A549 (cell line): ENCODE measurements around the gene FOXB2. TPM values are rescaled to one million over a fixed set of nuclear protein-coding genes. Genes with fewer than 3 reads are reported as not detected.

Experiments used
- ATAC-seq, 2 experiments: fragments of 200-7000 bp in 1 of 2; fragments of >200 bp in 1 of 2; cut with Nextera tagmentation in 1 of 2; cut with Tn5 transposase in 1 of 2; 3 replicates each; pipeline versions ENCODE4 v1.8.0 to v1.9.1; 2018 to 2020; ENCODE audit warnings: mild to moderate bottlenecking in 1 of 2, moderate library complexity in 1 of 2
- CTCF ChIA-PET: fragments of 300-600 bp; sonication (Branson Sonifier 250); formaldehyde crosslinking; extraction: SDS; loops from one replicate; lab custom pipeline; 2021; ENCODE audit warnings: antibody characterized with exemption, inconsistent platforms; lab: Yijun Ruan, JAX
- POLR2A ChIA-PET: fragments of 350-600 bp; formaldehyde crosslinking; extraction: SDS; loops from one replicate; lab custom pipeline; 2021; ENCODE audit warnings: antibody characterized with exemption, inconsistent platforms; lab: Yijun Ruan, JAX
- DNase-seq, 2 experiments: peaks; one replicate each; pipeline versions ENCODE4 v3.0.0 to v3.0.0-alpha.2; 2011 to 2016; ENCODE audit warnings: low read depth in 1 of 2, low spot score in 1 of 2
- FAIRE-seq: peaks from 2 replicates; lab custom pipeline; 2011; peaks lifted over from hg19 to GRCh38; lab: Jason Lieb, UNC
- H3K27ac ChIP-seq, 2 experiments: fragments of >200 bp; sonication (Bioruptor Twin); formaldehyde crosslinking; 3 replicates each; pipeline ENCODE4 v1.5.1; 2016 to 2017
- H3K4me1 ChIP-seq: fragments of >200 bp; sonication (Bioruptor Twin); formaldehyde crosslinking; 3 replicates; pipeline ENCODE4 v1.6.1; 2016
- H3K4me2 ChIP-seq: fragments of >200 bp; sonication (Bioruptor Twin); formaldehyde crosslinking; 3 replicates; pipeline ENCODE4 v1.6.1; 2016
- H3K4me3 ChIP-seq: fragments of >200 bp; sonication (Bioruptor Twin); formaldehyde crosslinking; 3 replicates; pipeline ENCODE4 v1.5.1; 2016
- H3K9me3 ChIP-seq: fragments of >200 bp; sonication (Bioruptor Twin); formaldehyde crosslinking; 3 replicates; pipeline ENCODE4 v1.6.1; 2016
- ATOH8 ChIP-seq: fragments of 250-450 bp; sonication (Bioruptor Pico); IDR thresholded peaks from 2 replicates; pipeline ENCODE4 v1.5.0; 2020; ENCODE audit warnings: low read depth, mild to moderate bottlenecking, moderate library complexity
- BCL3 ChIP-seq: fragments of >200 bp; sonication (Bioruptor Twin); formaldehyde crosslinking; IDR thresholded peaks from 3 replicates; pipeline ENCODE4 v1.6.1; 2016
- BHLHE40 ChIP-seq: IDR thresholded peaks from 2 replicates; pipeline ENCODE4 v1.6.1; 2012; ENCODE audit warnings: low read depth, low read length, inconsistent platforms
- CBX2 ChIP-seq: fragments of 200-600 bp; sonication (generic); IDR thresholded peaks from 2 replicates; pipeline ENCODE4 v1.6.1; 2016; ENCODE audit warnings: low read depth, mild to moderate bottlenecking, borderline replicate concordance
- CBX8 ChIP-seq: fragments of 200-600 bp; sonication (generic); IDR thresholded peaks from 2 replicates; pipeline ENCODE4 v1.6.1; 2016
- CEBPB ChIP-seq, 2 experiments: fragments of >200 bp in 1 of 2; sonication (Bioruptor Twin) in 1 of 2; formaldehyde crosslinking in 1 of 2; IDR thresholded peaks; 2 replicates each; pipeline ENCODE4 v1.6.1; 2012 to 2016
- CHD2 ChIP-seq: fragments of 150-350 bp; IDR thresholded peaks from 2 replicates; pipeline ENCODE4 v1.6.1; 2014; ENCODE audit warnings: low read length; ENCODE audit not compliant: partially characterized antibody
- CTCF ChIP-seq: fragments of >200 bp; sonication (Bioruptor Twin); formaldehyde crosslinking; IDR thresholded peaks from 3 replicates; pipeline ENCODE4 v1.5.1; 2016
- EHF ChIP-seq: fragments of 250-450 bp; sonication (Bioruptor Pico); IDR thresholded peaks from 2 replicates; pipeline ENCODE4 v1.5.0; 2020; ENCODE audit warnings: mild to moderate bottlenecking
- EHMT2 ChIP-seq: fragments of 200-600 bp; sonication (generic); IDR thresholded peaks from 2 replicates; pipeline ENCODE4 v1.6.1; 2016; ENCODE audit warnings: antibody characterized with exemption, low read depth, mild to moderate bottlenecking, moderate library complexity
- FOXS1 ChIP-seq: fragments of 250-450 bp; sonication (Bioruptor Pico); IDR thresholded peaks from 2 replicates; pipeline ENCODE4 v1.5.0; 2020; ENCODE audit warnings: mild to moderate bottlenecking, moderate library complexity
- GATA3 ChIP-seq: IDR thresholded peaks from 2 replicates; pipeline ENCODE4 v1.6.1; 2012; ENCODE audit warnings: borderline replicate concordance
- HDAC2 ChIP-seq: fragments of 200-600 bp; sonication (generic); IDR thresholded peaks from 2 replicates; pipeline ENCODE4 v1.6.1; 2016
- HES2 ChIP-seq: fragments of >200 bp; sonication (Bioruptor Twin); formaldehyde crosslinking; IDR thresholded peaks from 2 replicates; pipeline ENCODE4 v1.6.1; 2016
- HOXA7 ChIP-seq: fragments of 250-450 bp; sonication (Bioruptor Pico); IDR thresholded peaks from 2 replicates; pipeline ENCODE4 v1.5.0; 2020; ENCODE audit warnings: mild to moderate bottlenecking, moderate library complexity
- HOXB13 ChIP-seq: fragments of 250-450 bp; sonication (Bioruptor Pico); IDR thresholded peaks from 2 replicates; pipeline ENCODE4 v1.5.0; 2020; ENCODE audit warnings: low read depth, mild to moderate bottlenecking, moderate library complexity
- HOXB5 ChIP-seq: fragments of 250-450 bp; sonication (Bioruptor Pico); IDR thresholded peaks from 2 replicates; pipeline ENCODE4 v1.5.0; 2020; ENCODE audit warnings: mild to moderate bottlenecking, moderate library complexity
- KDM5A ChIP-seq: fragments of 200-600 bp; sonication (generic); IDR thresholded peaks from 2 replicates; pipeline ENCODE4 v1.6.1; 2016; ENCODE audit warnings: antibody characterized with exemption, mild to moderate bottlenecking
- MAFK ChIP-seq: fragments of 450-650 bp; IDR thresholded peaks from 2 replicates; pipeline ENCODE4 v1.6.1; 2014; ENCODE audit not compliant: partially characterized antibody
- MAZ ChIP-seq: fragments of 150-350 bp; IDR thresholded peaks from 2 replicates; pipeline ENCODE4 v1.6.1; 2014; ENCODE audit warnings: antibody characterized with exemption, low read depth, low read length, borderline replicate concordance
- NFE2L2 ChIP-seq: fragments of 150-350 bp; conservative IDR thresholded peaks from 2 replicates; pipeline ENCODE4 v1.6.1; 2014; ENCODE audit warnings: low read length
- NPAS2 ChIP-seq: fragments of 250-450 bp; sonication (Bioruptor Pico); IDR thresholded peaks from 2 replicates; pipeline ENCODE4 v1.8.0; 2022; ENCODE audit warnings: mild to moderate bottlenecking, moderate library complexity, borderline replicate concordance
- NR3C1 ChIP-seq: fragments of >200 bp; sonication (Bioruptor Twin); formaldehyde crosslinking; IDR thresholded peaks from 3 replicates; pipeline ENCODE4 v1.6.1; 2017
- PHF8 ChIP-seq: fragments of 200-600 bp; sonication (generic); IDR thresholded peaks from 2 replicates; pipeline ENCODE4 v1.6.1; 2016; ENCODE audit warnings: low read depth, mild to moderate bottlenecking, antibody characterized with exemption, moderate library complexity, borderline replicate concordance
- RAD21 ChIP-seq, 2 experiments: fragments of >200 bp in 1 of 2; sonication (Bioruptor Twin) in 1 of 2; formaldehyde crosslinking in 1 of 2; IDR thresholded peaks in 1 of 2; conservative IDR thresholded peaks in 1 of 2; 2 replicates in 1 of 2; 3 replicates in 1 of 2; pipeline ENCODE4 v1.6.1; 2012 to 2018; ENCODE audit warnings: inconsistent platforms in 1 of 2
- RFX5 ChIP-seq: fragments of 450-650 bp; IDR thresholded peaks from 2 replicates; pipeline ENCODE4 v1.7.1; 2014; ENCODE audit warnings: antibody characterized with exemption, mild to moderate bottlenecking, moderate library complexity
- RNF2 ChIP-seq: fragments of 200-600 bp; sonication (generic); IDR thresholded peaks from 2 replicates; pipeline ENCODE4 v1.6.1; 2016; ENCODE audit warnings: low read depth, mild to moderate bottlenecking, antibody characterized with exemption, moderate library complexity, borderline replicate concordance
- SREBF2 ChIP-seq: fragments of 450-650 bp; IDR thresholded peaks from 2 replicates; pipeline ENCODE4 v1.6.1; 2014; ENCODE audit warnings: mild to moderate bottlenecking, moderate library complexity
- TFCP2L1 ChIP-seq: fragments of 250-450 bp; sonication (Bioruptor Pico); IDR thresholded peaks from 2 replicates; pipeline ENCODE4 v1.5.0; 2021; ENCODE audit warnings: mild to moderate bottlenecking
- TP53 ChIP-seq: fragments of 250-450 bp; sonication (Bioruptor Pico); IDR thresholded peaks from 2 replicates; pipeline ENCODE4 v1.5.0; 2021; ENCODE audit warnings: mild to moderate bottlenecking, moderate library complexity
- ZC3H11A ChIP-seq: fragments of 450-650 bp; IDR thresholded peaks from 2 replicates; pipeline ENCODE4 v1.6.1; 2014; ENCODE audit warnings: antibody characterized with exemption, mild to moderate bottlenecking
- ZFP36 ChIP-seq: fragments of 450-650 bp; IDR thresholded peaks from 2 replicates; pipeline ENCODE4 v1.6.1; 2014; ENCODE audit warnings: borderline replicate concordance; ENCODE audit not compliant: partially characterized antibody
- ZNF302 ChIP-seq: fragments of 250-450 bp; sonication (Bioruptor Pico); IDR thresholded peaks from 2 replicates; pipeline ENCODE4 v1.9.0; 2021; ENCODE audit warnings: inconsistent platforms, mild to moderate bottlenecking, moderate library complexity
- ZSCAN20 ChIP-seq: fragments of 250-450 bp; sonication (Bioruptor Pico); IDR thresholded peaks from 2 replicates; pipeline ENCODE4 v1.8.0; 2022; ENCODE audit warnings: mild to moderate bottlenecking, moderate library complexity
- WGBS: methylation state at CpG from one replicate; pipeline ENCODE4 v1.1.6; 2017; ENCODE audit errors: missing lambda C conversion rate; 5-methylcytosine and 5-hydroxymethylcytosine counted together
- polyA plus RNA-seq, 4 experiments: library from polyadenylated mRNA; depleted of rRNA in 3 of 4; stranded (reverse); fragments of >200 nt; fragmentation: RNase III in 1 of 4; extraction: RNeasy Plus Mini Kit Qiagen cat#74134 plus additional on column Dnase treatment in 1 of 4; gene quantifications; 2 replicates in 3 of 4; 3 replicates in 1 of 4; pipeline ENCODE4 v1.2.3, GENCODE V29; 2011 to 2017

FOXB2 gene
- polyA plus RNA-seq, 2 of the 4 experiments (the other 2 are of a cell fraction) = not detected

GRCh38 chr9:77011973-77012821 lies 7.3 kb upstream of the FOXB2 start (continued):
- no peak for TF ChIP-seq CBX2
- peak; percentile 77 for TF ChIP-seq CTCF
- no peak for TF ChIP-seq RNF2
- no peak for TF ChIP-seq BHLHE40
- TF ChIP-seq BCL3 = no peak
- TF ChIP-seq CBX8 = no peak
- peak; percentile 57 to 59; a peak in 4 of 5 replicates for TF ChIP-seq RAD21 (conservative IDR thresholded peaks at IDR 0.05 in 1 of 2, IDR thresholded peaks at IDR 0.05 in 1 of 2)
- no peak for TF ChIP-seq ZC3H11A
- TF ChIP-seq ZSCAN20 (CRISPR knock-in tag) = no peak
- no peak for TF ChIP-seq HDAC2
- no peak for TF ChIP-seq HOXA7 (CRISPR knock-in tag)
- TF ChIP-seq FOXS1 (CRISPR knock-in tag) = no peak
- TF ChIP-seq ZNF302 (CRISPR knock-in tag) = no peak
- no peak for TF ChIP-seq NFE2L2
- no peak for TF ChIP-seq HOXB5 (CRISPR knock-in tag)
- no peak for TF ChIP-seq HES2
- no peak for TF ChIP-seq HOXB13 (CRISPR knock-in tag)
- TF ChIP-seq EHMT2 = no peak
- no peak for TF ChIP-seq EHF (CRISPR knock-in tag)
- TF ChIP-seq CEBPB (IDR thresholded peaks at IDR 0.05) = no peak
- no peak for TF ChIP-seq MAFK
- no peak for TF ChIP-seq CHD2
- TF ChIP-seq ZFP36 = peak; percentile 1
- no peak for TF ChIP-seq MAZ
- no peak for TF ChIP-seq RFX5

GRCh38 chr9:77013206-77013931 lies 6.1 kb upstream of the FOXB2 start:
- 65% methylated on average over 21 of the region's 21 CpGs for WGBS
- ATAC-seq (no peak), DNase-seq (no peak), FAIRE-seq (no peak)
- ChIA-PET CTCF (interaction anchor here (1.4 to 3.9 kb wide), 3 partner anchors 12 to 202 kb away, joined by 3 to 22 read pairs (median 19); no protein-coding TSS in a partner anchor), POLR2A (no interaction called here)
- H3K4me1 ChIP-seq = peaks cover 24% of the 10 kb centered on the region; the same call in 2 of the 3 replicates
- TF ChIP-seq PHF8 (no peak), EHF (CRISPR knock-in tag) (no peak), KDM5A (no peak), TP53 (no peak), ATOH8 (CRISPR knock-in tag) (no peak), ZNF302 (CRISPR knock-in tag) (no peak), SREBF2 (no peak), NPAS2 (CRISPR knock-in tag) (no peak), CBX2 (no peak), TFCP2L1 (CRISPR knock-in tag) (no peak), BCL3 (no peak), GATA3 (no peak), MAZ (no peak), NR3C1 (no peak)
- no peak overlapping the region for H3K4me3 ChIP-seq
- H3K27ac ChIP-seq = no peak overlapping the region
- H3K9me3 ChIP-seq = no peaks in the 10 kb centered on the region
- H3K4me2 ChIP-seq = no peak overlapping the region
